K562 (cell line): ENCODE measurements around the gene DBF4B. TPM values are rescaled to one million over a fixed set of nuclear protein-coding genes. Genes with fewer than 3 reads are reported as not detected.

ENCODE experiments used
- BRD9 ChIP-seq: fragments of 450-650 bp; IDR thresholded peaks from 2 replicates; pipeline ENCODE4 v1.6.1; 2018; ENCODE audit warnings: low read depth; ENCODE audit not compliant: partially characterized antibody
- CBX8 ChIP-seq: fragments of 200-600 bp; sonication (generic); IDR thresholded peaks from 2 replicates; pipeline ENCODE4 v1.6.1; 2012; ENCODE audit warnings: borderline replicate concordance, mixed run types, low read depth, mild to moderate bottlenecking, moderate library complexity, mixed read lengths, low read length, control low read depth, inconsistent platforms; ENCODE audit not compliant: poor library complexity, severe bottlenecking; ENCODE audit errors: extremely low read depth
- CREBBP ChIP-seq: IDR thresholded peaks from one replicate; pipeline ENCODE4 v1.6.1; 2012; ENCODE audit warnings: low read depth, mild to moderate bottlenecking, control low read depth, inconsistent platforms, low read length
- EGR1 ChIP-seq: fragments of 450-650 bp; conservative IDR thresholded peaks from 2 replicates; pipeline ENCODE4 v1.6.1; 2017; ENCODE audit warnings: mild to moderate bottlenecking
- EP400 ChIP-seq: fragments of 450-650 bp; IDR thresholded peaks from 2 replicates; pipeline ENCODE4 v1.6.1; 2017; ENCODE audit warnings: antibody characterized with exemption, mild to moderate bottlenecking, moderate library complexity
- FUS ChIP-seq: fragments of 200-400 bp; formaldehyde crosslinking; optimal IDR thresholded peaks from 2 replicates; pipeline ENCODE3; 2017; ENCODE audit warnings: low read depth, low read length
- GATAD2B ChIP-seq: fragments of 450-650 bp; IDR thresholded peaks from 2 replicates; pipeline ENCODE4 v1.6.1; 2017; ENCODE audit warnings: mild to moderate bottlenecking, borderline replicate concordance
- HDAC3 ChIP-seq: fragments of 450-650 bp; IDR thresholded peaks from 2 replicates; pipeline ENCODE4 v1.6.1; 2018; ENCODE audit warnings: borderline replicate concordance, mild to moderate bottlenecking, moderate library complexity; ENCODE audit not compliant: partially characterized antibody
- KLF16 ChIP-seq: IDR thresholded peaks from 2 replicates; pipeline ENCODE4 v1.6.1; 2016; ENCODE audit warnings: antibody characterized with exemption
- PPARD ChIP-seq: fragments of 250-450 bp; sonication (Bioruptor Pico); IDR thresholded peaks from 2 replicates; pipeline ENCODE4 v1.8.0; 2022; ENCODE audit warnings: inconsistent platforms, mild to moderate bottlenecking, moderate library complexity
- RBM39 ChIP-seq: fragments of 200-400 bp; formaldehyde crosslinking; optimal IDR thresholded peaks from 2 replicates; pipeline ENCODE3; 2018; ENCODE audit warnings: low read depth, low read length
- RFX7 ChIP-seq: fragments of 250-450 bp; sonication (Bioruptor Pico); IDR thresholded peaks from 2 replicates; pipeline ENCODE4 v1.5.1; 2021; ENCODE audit warnings: mild to moderate bottlenecking
- SMARCA5 ChIP-seq: fragments of 450-650 bp; IDR thresholded peaks from 2 replicates; pipeline ENCODE4 v1.6.1; 2016
- TFAM ChIP-seq: fragments of 250-450 bp; sonication (Bioruptor Pico); conservative IDR thresholded peaks from 2 replicates; pipeline ENCODE4 v1.5.0; 2021; ENCODE audit warnings: mild to moderate bottlenecking, moderate library complexity
- ZNF561 ChIP-seq: fragments of 450-650 bp; formaldehyde crosslinking; conservative IDR thresholded peaks from 2 replicates; pipeline ENCODE4 v1.4.0; 2020; ENCODE audit warnings: mild to moderate bottlenecking, moderate library complexity
- ZNF696 ChIP-seq: fragments of 250-450 bp; sonication (Bioruptor Pico); conservative IDR thresholded peaks from 2 replicates; pipeline ENCODE4 v1.4.0; 2020; ENCODE audit warnings: mild to moderate bottlenecking, moderate library complexity
- ZNF75A ChIP-seq: fragments of 450-650 bp; formaldehyde crosslinking; IDR thresholded peaks from 2 replicates; pipeline ENCODE4 v1.4.0; 2020; ENCODE audit warnings: mild to moderate bottlenecking
- ZNF778 ChIP-seq: fragments of 450-650 bp; formaldehyde crosslinking; IDR thresholded peaks from 2 replicates; pipeline ENCODE4 v1.4.0; 2020; ENCODE audit warnings: mild to moderate bottlenecking, moderate library complexity
- polyA plus RNA-seq, 8 experiments: library from polyadenylated mRNA; depleted of rRNA in 4 of 8; stranded (reverse) in 5 of 8; unstranded in 3 of 8; fragments of >200 nt; fragmentation: Nextera tagmentation in 2 of 8; fragmentation: Illumina TruSeq in 1 of 8; extraction: Ambion mirVana in 2 of 8; extraction: Trizol in 1 of 8; gene quantifications; 2 replicates each; pipeline versions ENCODE4 v1.2.1 to v1.2.3, GENCODE V29; 2011 to 2014; ENCODE audit warnings: inconsistent platforms in 1 of 8, missing spikeins in 1 of 8
- total RNA-seq, 7 experiments: library from RNA; depleted of rRNA in 6 of 7; stranded (reverse); fragments of >200 nt in 6 of 7; fragmentation: Illumina TruSeq in 2 of 7; extraction: Trizol in 2 of 7; gene quantifications; 2 replicates each; pipeline versions ENCODE4 v1.2.1 to v1.2.3, GENCODE V29; 2011 to 2021; ENCODE audit warnings: low replicate concordance in 1 of 7
- TF ChIP-seq, protein P1 (sequence below): fragments of 450-650 bp; formaldehyde crosslinking; IDR thresholded peaks from 2 replicates; pipeline ENCODE4 v1.4.0; 2020; ENCODE audit warnings: mild to moderate bottlenecking
- TF ChIP-seq, protein P2 (sequence below): fragments of 250-450 bp; sonication (Bioruptor Pico); IDR thresholded peaks from 2 replicates; pipeline ENCODE4 v1.5.0; 2021; ENCODE audit warnings: mild to moderate bottlenecking, borderline replicate concordance
- TF ChIP-seq, protein P3 (sequence below): fragments of 250-450 bp; sonication (Bioruptor Pico); IDR thresholded peaks from 2 replicates; pipeline ENCODE4 v1.5.0; 2021
- TF ChIP-seq, protein P4 (sequence below): fragments of 450-650 bp; IDR thresholded peaks from 2 replicates; pipeline ENCODE4 v1.6.1; 2018; ENCODE audit warnings: mild to moderate bottlenecking, low read depth; ENCODE audit not compliant: partially characterized antibody

The DBF4B gene
- total and polyA plus RNA-seq, 9 of the 15 experiments (the other 6 are each of a cell fraction or from before 2014, with no cell fraction given): 2.5 to 26.9 (median 14.6) TPM

DNA sequence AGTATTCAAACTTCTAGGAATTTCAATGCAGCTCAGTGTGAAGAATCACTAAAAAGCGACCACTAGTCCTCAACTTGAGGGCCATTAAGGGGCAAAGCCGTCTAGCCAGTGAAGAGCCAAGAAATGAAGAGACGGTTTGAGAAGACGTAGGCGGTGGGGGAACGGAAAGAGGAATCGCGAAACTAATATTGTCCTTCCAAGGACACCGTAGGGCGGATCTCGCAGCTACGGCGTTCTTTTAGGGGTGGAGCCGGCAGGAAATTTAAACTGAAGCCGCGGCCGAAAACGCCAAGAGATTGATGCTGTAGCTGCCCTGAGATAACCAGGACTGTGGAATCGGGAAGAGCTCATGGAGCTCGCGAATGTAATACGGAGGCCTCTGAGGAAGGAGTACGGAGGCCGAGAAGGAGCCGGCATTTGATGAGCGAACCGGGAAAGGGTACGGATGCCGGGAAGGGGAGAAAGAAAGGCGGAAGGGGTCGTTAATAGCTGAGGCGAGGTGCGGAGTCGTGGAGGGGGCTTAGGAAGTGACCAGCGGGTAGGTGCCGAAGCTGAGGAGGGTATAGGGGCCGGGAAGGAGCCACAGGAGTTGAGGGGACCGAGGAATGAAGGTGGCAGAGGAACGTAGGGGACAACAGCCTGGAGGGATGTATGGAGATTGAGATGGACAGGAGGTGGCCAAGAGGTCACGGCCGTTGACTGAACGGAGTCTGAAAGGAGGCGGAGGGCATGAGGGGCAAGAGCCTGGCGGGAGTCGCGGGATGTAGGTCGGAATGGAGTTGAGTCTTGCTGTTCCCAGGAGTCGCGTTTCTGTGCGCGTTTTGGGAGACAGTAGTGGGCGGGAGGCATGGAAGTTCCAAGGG lies at the start of gene DBF4B (continued):
- TF ChIP-seq, protein P1, sequence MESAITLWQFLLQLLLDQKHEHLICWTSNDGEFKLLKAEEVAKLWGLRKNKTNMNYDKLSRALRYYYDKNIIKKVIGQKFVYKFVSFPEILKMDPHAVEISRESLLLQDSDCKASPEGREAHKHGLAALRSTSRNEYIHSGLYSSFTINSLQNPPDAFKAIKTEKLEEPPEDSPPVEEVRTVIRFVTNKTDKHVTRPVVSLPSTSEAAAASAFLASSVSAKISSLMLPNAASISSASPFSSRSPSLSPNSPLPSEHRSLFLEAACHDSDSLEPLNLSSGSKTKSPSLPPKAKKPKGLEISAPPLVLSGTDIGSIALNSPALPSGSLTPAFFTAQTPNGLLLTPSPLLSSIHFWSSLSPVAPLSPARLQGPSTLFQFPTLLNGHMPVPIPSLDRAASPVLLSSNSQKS (CRISPR knock-in tag): no peak
- TF ChIP-seq TFAM (no peak), SMARCA5 (peak; percentile 64; the same call in 1 of the 2 replicates), ZNF778 (CRISPR knock-in tag) (no peak), PPARD (no peak), RFX7 (CRISPR knock-in tag) (no peak), EP400 (peak; percentile 82), CBX8 (no peak), ZNF561 (CRISPR knock-in tag) (no peak), GATAD2B (no peak), FUS (no peak), BRD9 (no peak), RBM39 (no peak), HDAC3 (no peak), CREBBP (no peak), KLF16 (peak; percentile 95), ZNF75A (CRISPR knock-in tag) (no peak), EGR1 (peak; percentile 97), ZNF696 (CRISPR knock-in tag) (no peak)
- TF ChIP-seq, protein P2, sequence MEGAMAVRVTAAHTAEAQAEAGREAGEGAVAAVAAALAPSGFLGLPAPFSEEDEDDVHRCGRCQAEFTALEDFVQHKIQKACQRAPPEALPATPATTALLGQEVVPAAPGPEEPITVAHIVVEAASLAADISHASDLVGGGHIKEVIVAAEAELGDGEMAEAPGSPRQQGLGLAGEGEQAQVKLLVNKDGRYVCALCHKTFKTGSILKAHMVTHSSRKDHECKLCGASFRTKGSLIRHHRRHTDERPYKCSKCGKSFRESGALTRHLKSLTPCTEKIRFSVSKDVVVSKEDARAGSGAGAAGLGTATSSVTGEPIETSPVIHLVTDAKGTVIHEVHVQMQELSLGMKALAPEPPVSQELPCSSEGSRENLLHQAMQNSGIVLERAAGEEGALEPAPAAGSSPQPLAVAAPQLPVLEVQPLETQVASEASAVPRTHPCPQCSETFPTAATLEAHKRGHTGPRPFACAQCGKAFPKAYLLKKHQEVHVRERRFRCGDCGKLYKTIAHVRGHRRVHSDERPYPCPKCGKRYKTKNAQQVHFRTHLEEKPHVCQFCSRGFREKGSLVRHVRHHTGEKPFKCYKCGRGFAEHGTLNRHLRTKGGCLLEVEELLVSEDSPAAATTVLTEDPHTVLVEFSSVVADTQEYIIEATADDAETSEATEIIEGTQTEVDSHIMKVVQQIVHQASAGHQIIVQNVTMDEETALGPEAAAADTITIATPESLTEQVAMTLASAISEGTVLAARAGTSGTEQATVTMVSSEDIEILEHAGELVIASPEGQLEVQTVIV (CRISPR knock-in tag): no peak
- TF ChIP-seq, protein P3, sequence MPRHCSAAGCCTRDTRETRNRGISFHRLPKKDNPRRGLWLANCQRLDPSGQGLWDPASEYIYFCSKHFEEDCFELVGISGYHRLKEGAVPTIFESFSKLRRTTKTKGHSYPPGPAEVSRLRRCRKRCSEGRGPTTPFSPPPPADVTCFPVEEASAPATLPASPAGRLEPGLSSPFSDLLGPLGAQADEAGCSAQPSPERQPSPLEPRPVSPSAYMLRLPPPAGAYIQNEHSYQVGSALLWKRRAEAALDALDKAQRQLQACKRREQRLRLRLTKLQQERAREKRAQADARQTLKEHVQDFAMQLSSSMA (CRISPR knock-in tag): no peak
- TF ChIP-seq, protein P4, sequence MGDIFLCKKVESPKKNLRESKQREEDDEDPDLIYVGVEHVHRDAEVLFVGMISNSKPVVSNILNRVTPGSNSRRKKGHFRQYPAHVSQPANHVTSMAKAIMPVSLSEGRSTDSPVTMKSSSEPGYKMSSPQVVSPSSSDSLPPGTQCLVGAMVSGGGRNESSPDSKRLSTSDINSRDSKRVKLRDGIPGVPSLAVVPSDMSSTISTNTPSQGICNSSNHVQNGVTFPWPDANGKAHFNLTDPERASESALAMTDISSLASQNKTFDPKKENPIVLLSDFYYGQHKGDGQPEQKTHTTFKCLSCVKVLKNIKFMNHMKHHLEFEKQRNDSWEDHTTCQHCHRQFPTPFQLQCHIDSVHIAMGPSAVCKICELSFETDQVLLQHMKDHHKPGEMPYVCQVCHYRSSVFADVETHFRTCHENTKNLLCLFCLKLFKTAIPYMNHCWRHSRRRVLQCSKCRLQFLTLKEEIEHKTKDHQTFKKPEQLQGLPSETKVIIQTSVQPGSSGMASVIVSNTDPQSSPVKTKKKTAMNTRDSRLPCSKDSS: no peak
